ENCODE results near the gene GOLGA8B. TPM values are rescaled to one million over a fixed set of nuclear protein-coding genes. Genes with fewer than 3 reads are reported as not detected.
"Not testable (repeated sequence)": the region's sequence is repeated elsewhere in the genome, so short reads cannot be mapped to it uniquely, and the experiment has no call there.

GOLGA8B gene
- 10 to 100 TPM; 84.6 to 86.9 TPM for total RNA-seq

DNA sequence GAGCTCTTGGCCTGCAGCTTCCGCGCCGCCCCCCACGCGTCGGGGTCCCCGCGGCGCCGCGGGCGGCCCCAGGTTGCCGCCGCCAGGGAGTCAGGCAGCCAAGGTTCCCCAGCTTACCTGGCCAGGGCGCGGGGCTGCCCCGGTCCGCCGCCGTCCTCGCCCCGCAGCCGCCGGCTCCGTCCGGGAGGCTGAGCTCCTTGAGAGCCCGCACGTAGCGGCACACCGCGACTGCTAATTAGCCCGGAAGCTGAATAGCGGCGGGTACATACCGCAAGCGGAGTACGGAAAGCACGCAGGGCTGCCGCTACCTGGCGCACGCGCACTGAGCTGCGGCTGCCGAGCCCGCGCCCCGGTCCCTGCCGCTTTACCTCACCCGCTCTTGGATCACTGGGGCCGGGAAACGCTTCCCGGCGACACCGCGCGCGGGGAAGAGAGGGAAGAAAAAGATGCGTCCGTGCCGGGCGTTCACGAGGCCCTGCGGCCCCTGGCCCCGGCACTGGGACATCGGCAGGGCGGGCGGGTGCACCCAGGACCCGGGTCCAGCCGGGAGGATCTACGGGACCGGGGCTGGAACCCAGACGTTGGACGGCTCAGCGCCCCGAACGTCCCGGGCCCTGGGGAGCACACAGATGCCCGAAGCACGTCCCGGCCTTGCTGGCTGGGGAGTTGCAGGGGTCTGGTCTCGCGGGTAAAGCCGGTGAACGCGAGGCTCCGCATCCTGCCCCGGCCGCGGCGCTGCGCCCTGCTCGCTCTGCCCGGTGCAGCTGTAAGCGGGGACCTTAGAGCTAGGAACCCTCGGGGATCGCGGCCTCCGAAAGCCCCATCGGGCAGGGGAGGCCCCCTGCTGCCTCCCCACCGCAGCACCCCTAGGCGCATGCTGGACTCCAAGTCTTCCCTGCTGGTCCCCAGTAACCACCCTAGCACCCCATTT, at the start of gene GOLGA8B:
Gene GOLGA8B (minus strand): TSS at position 253 of the 931 bp plus-strand sequence. CDS start 47,739 bp downstream, outside the sequence.
- H3K9me3 Mint-ChIP-seq = no peaks in the 10 kb centered on the region
- intact Hi-C loops (cut with micrococcal nuclease) = loop anchor here (10.0 kb wide), 2 partner anchors 249 to 519 kb away; partner anchors contain the start of gene SLC12A6

GRCh38 chr15:34633165-34633564, 49.7 kb upstream of the GOLGA8B start:
- CTCF ChIA-PET; H3K27ac Mint-ChIP-seq; DNase-seq; H3K9me3 Mint-ChIP-seq; H3K36me3 Mint-ChIP-seq (ENCODE audit: low read depth); H3K4me3 Mint-ChIP-seq; POLR2A ChIA-PET; intact Hi-C loops (cut with micrococcal nuclease); ATAC-seq: not testable (repeated sequence)
- peaks cover 13% of the 10 kb centered on the region for H3K4me1 Mint-ChIP-seq (ENCODE audit: low read depth)
- H3K27me3 Mint-ChIP-seq = peaks cover 15% of the 10 kb centered on the region

More for the DNA sequence above, at the start of gene GOLGA8B:
- H3K4me1 Mint-ChIP-seq (ENCODE audit: low read depth) = peaks cover 34% of the 10 kb centered on the region
- peaks cover 14% of the 10 kb centered on the region for H3K27me3 Mint-ChIP-seq
- peak within 1 kb of the TSS; percentile 90 for H3K4me3 Mint-ChIP-seq
- H3K27ac Mint-ChIP-seq = peak within 1 kb of the TSS; percentile 85
- H3K36me3 Mint-ChIP-seq (ENCODE audit: low read depth) = no peaks in the 10 kb centered on the region
- no peak for TF ChIP-seq CTCF (IDR thresholded peaks at IDR 0.05)
- ATAC-seq (peak; percentile 71), DNase-seq (peak; percentile 81)
- ChIA-PET CTCF (interaction anchor here (0.7 to 1.3 kb wide), 3 partner anchors 26 to 217 kb away, joined by 3 read pairs; partner anchors contain the start of gene LPCAT4), POLR2A (interaction anchor here (1.1 kb wide), 1 partner anchor 215 kb away, joined by 3 read pairs; no protein-coding TSS in a partner anchor)

DNA sequence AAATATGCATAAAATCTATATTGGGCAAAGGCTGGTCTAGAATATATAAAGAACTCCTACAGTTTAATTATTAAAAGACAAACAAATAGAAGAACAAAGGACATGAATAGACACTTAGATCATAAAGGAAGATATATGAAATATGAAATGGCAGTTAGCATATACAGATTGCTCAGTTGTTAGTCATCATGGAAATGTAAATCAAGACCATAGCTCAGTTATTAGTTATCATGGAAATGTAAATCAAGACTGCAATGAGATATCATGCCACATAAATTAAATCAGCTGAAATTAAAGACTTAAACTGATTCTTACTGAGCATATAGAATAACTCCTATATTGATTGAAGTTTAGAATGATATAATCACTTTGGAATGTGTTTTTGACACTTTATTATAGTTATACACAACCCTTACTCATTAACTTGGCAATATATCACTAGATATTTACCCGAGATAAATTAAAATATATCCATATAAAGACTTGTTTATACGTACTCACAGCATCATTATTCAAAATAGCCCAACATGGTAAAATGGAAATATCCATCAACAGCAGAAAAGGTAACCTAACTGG, 45.2 kb upstream of the GOLGA8B start:
- ATAC-seq (no peak), DNase-seq (no peak)
- H3K27ac Mint-ChIP-seq = no peak overlapping the region
- H3K9me3 Mint-ChIP-seq = peaks cover 7% of the 10 kb centered on the region
- intact Hi-C loops (cut with micrococcal nuclease) = no loop called here
- ChIA-PET CTCF (no interaction called here), POLR2A (no interaction called here)
- no peak overlapping the region for H3K4me3 Mint-ChIP-seq
- peaks cover 25% of the 10 kb centered on the region for H3K27me3 Mint-ChIP-seq
- TF ChIP-seq CTCF (IDR thresholded peaks at IDR 0.05) = no peak
- H3K4me1 Mint-ChIP-seq (ENCODE audit: low read depth) = peaks cover 13% of the 10 kb centered on the region
- H3K36me3 Mint-ChIP-seq (ENCODE audit: low read depth) = no peaks in the 10 kb centered on the region

DNA sequence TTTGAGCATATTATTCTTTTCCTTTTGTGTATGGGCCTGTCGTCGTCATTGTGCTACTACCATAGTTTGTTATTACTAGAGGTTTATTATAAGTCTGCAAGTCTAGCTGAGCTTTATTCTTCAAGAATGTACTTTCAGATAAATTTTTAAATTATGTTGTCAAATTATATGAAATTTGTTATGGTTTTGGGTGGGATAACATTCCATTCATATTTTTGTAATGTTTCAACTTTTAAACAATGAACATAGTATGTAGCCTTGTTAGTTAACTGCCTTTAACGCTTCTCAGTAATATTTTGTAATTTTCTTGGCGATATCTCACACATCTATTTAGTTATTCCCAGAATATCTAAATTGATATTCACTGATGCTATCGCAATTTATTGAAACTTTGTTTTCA, 41.6 kb upstream of the GOLGA8B start:
- ATAC-seq = no peak
- ChIA-PET CTCF (no interaction called here), POLR2A (no interaction called here)
- Mint-ChIP-seq H3K9me3 (no peaks in the 10 kb centered on the region), H3K27ac (no peak overlapping the region), H3K36me3 (ENCODE audit: low read depth) (no peaks in the 10 kb centered on the region), H3K27me3 (peaks cover 25% of the 10 kb centered on the region), H3K4me1 (ENCODE audit: low read depth) (peaks cover 2% of the 10 kb centered on the region), H3K4me3 (no peak overlapping the region)
- intact Hi-C loops (cut with micrococcal nuclease) = no loop called here
- no peak for DNase-seq
- TF ChIP-seq CTCF (IDR thresholded peaks at IDR 0.05) = no peak

GRCh38 chr15:34621675-34622074, 38.2 kb upstream of the GOLGA8B start:
- ATAC-seq (no peak), DNase-seq (no peak)
- no peaks in the 10 kb centered on the region for H3K9me3 Mint-ChIP-seq
- ChIA-PET CTCF (interaction anchor here (0.7 to 1.7 kb wide), 7 partner anchors 11 to 299 kb away, joined by 3 to 15 read pairs (median 4); no protein-coding TSS in a partner anchor), POLR2A (no interaction called here)
- intact Hi-C loops (cut with micrococcal nuclease) = loop anchor here (5.0 kb wide), 1 partner anchor 301 kb away; no protein-coding TSS in a partner anchor
- TF ChIP-seq CTCF (IDR thresholded peaks at IDR 0.05) = peak; percentile 16
- H3K4me3 Mint-ChIP-seq = no peak overlapping the region
- H3K27ac Mint-ChIP-seq = no peak overlapping the region
- H3K4me1 Mint-ChIP-seq (ENCODE audit: low read depth) = no peaks in the 10 kb centered on the region
- no peaks in the 10 kb centered on the region for H3K36me3 Mint-ChIP-seq (ENCODE audit: low read depth)
- peaks cover 27% of the 10 kb centered on the region for H3K27me3 Mint-ChIP-seq

Measured in activated CD8-positive, alpha-beta T cell treated with anti-CD3 and anti-CD28 coated beads for 36 hours (primary cell).